Measurements from ENCODE around the gene FAM50A. TPM values are rescaled to one million over a fixed set of nuclear protein-coding genes. Genes with fewer than 3 reads are reported as not detected.

FAM50A gene
- total RNA-seq, 6 experiments from 2014 or later: 77.3 to 103 (median 86.9) TPM

DNA sequence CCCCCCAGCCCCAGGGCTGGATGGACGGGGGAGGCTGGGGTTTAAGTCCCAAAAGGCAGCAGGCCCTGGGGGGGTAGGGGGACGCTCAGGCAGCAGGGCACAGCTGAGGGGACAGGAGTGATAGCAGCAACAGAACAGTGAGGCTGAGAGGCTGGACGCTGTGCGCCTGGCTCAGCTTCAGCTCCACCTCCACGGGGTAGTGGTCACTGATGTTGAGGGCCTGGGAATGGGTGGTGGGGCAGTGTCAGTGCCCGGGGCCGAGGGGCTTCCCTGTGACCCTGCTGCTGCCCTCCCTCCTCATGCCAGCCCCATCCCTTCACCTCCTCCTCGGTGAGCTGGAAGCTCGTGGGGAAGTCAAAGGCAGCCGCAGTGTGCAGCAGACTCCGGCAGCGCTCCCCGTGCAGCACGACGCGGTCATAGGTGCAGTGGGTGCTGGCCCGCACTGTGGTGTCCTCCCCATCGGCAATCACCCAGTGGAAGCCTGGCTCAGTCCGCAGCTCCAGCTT, 41.3 kb upstream of the FAM50A start:
- Mint-ChIP-seq H3K9me3 (peaks cover 31% of the 10 kb centered on the region), H3K36me3 (ENCODE audit: low read depth) (peaks cover 23% of the 10 kb centered on the region), H3K4me3 (no peak overlapping the region), H3K27ac (peak overlapping the region; percentile 99), H3K4me1 (ENCODE audit: low read depth) (peaks cover 6% of the 10 kb centered on the region; the same call in 1 of the 2 replicates), H3K27me3 (ENCODE audit: insufficient read depth) (peaks cover 51% of the 10 kb centered on the region)
- TF ChIP-seq, protein P1, sequence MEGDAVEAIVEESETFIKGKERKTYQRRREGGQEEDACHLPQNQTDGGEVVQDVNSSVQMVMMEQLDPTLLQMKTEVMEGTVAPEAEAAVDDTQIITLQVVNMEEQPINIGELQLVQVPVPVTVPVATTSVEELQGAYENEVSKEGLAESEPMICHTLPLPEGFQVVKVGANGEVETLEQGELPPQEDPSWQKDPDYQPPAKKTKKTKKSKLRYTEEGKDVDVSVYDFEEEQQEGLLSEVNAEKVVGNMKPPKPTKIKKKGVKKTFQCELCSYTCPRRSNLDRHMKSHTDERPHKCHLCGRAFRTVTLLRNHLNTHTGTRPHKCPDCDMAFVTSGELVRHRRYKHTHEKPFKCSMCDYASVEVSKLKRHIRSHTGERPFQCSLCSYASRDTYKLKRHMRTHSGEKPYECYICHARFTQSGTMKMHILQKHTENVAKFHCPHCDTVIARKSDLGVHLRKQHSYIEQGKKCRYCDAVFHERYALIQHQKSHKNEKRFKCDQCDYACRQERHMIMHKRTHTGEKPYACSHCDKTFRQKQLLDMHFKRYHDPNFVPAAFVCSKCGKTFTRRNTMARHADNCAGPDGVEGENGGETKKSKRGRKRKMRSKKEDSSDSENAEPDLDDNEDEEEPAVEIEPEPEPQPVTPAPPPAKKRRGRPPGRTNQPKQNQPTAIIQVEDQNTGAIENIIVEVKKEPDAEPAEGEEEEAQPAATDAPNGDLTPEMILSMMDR (IDR thresholded peaks at IDR 0.05): no peak
- DNase-seq: no peak

DNA sequence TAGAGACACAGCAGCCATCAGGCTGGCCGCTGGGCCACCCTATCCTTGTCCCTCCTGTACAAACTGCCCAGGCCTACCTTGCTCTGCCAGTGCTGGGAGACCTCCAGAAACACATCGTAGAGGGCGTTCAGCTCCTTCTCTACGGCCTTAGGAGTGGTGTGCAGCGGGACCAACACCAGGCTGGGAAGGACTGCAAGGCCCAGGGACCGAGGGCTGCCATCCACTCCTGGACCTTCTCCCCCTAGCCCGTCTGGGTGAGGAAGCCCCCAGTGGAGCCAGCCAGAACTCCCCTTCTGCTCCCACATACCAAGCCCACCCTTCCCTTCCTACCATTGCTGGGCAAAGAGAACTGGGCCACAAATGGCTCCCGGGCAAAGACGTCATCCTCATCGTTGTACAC, 40.7 kb upstream of the FAM50A start:
- Mint-ChIP-seq H3K9me3 (peaks cover 30% of the 10 kb centered on the region), H3K4me3 (no peak overlapping the region; the same call in 1 of the 2 replicates), H3K4me1 (ENCODE audit: low read depth) (peaks cover 8% of the 10 kb centered on the region), H3K27ac (peak overlapping the region; percentile 99), H3K36me3 (ENCODE audit: low read depth) (peaks cover 22% of the 10 kb centered on the region), H3K27me3 (ENCODE audit: insufficient read depth) (peaks cover 49% of the 10 kb centered on the region)
- no peak for DNase-seq
- TF ChIP-seq, protein P1 (IDR thresholded peaks at IDR 0.05): no peak

DNA sequence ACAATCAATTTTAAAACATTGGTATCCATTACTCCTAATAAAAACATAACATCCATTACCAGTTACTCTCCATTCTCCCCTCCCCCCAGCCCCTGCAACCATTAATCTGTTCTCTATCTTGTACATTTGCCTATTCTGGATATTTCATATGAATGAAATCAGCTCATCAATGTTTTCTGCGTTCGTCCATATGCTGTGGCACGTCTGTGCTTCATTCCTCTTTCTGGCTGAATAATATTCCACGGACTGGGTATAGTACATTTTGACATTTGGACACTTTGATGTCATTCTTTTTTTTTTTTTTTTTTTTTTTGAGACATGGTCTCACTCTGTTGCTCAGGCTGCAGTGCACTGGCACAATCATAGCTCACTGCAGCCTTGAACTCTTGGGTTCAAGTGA, 40.1 kb upstream of the FAM50A start:
- H3K36me3 Mint-ChIP-seq (ENCODE audit: low read depth): peaks cover 19% of the 10 kb centered on the region
- DNase-seq: no peak
- H3K4me1 Mint-ChIP-seq (ENCODE audit: low read depth): peaks cover 15% of the 10 kb centered on the region
- peaks cover 43% of the 10 kb centered on the region for H3K27me3 Mint-ChIP-seq (ENCODE audit: insufficient read depth)
- peaks cover 23% of the 10 kb centered on the region for H3K9me3 Mint-ChIP-seq
- peak overlapping the region; percentile 7; the same call in 1 of the 2 replicates for H3K27ac Mint-ChIP-seq
- TF ChIP-seq, protein P1 (IDR thresholded peaks at IDR 0.05): no peak
- H3K4me3 Mint-ChIP-seq: no peak overlapping the region

DNA sequence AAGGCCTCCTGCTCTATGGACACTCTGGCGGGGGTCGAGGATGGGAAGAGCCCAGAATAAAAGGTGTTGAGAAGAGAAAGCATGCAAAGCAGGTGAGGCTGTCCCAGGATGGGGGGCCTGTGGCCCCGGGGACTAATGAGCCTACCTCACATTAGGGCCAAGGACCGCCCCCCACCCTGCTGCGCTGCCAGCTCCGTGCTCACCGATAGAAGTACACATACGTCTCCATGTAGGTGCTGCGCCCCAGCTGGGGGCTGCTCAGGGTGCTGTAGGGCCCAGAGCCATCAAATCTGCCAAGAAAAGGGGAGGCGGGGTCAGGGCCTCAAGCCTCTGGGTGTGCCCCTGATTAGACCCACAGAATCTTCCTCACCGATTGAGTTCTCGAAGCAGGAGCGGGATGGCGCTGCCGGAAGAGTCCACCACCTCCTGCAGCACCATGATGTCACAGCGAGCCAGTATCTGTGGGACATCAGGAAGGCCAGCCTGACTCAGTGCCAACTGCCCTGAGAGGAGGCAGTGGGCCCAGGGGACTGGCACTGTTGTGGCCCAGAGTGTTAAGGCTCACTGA, 39.2 kb upstream of the FAM50A start:
- DNase-seq: no peak
- H3K4me1 Mint-ChIP-seq (ENCODE audit: low read depth): peaks cover 17% of the 10 kb centered on the region
- no peak overlapping the region for H3K27ac Mint-ChIP-seq
- H3K36me3 Mint-ChIP-seq (ENCODE audit: low read depth): peaks cover 11% of the 10 kb centered on the region
- H3K9me3 Mint-ChIP-seq: peaks cover 15% of the 10 kb centered on the region
- TF ChIP-seq, protein P1 (IDR thresholded peaks at IDR 0.05): no peak
- peaks cover 34% of the 10 kb centered on the region for H3K27me3 Mint-ChIP-seq (ENCODE audit: insufficient read depth)
- H3K4me3 Mint-ChIP-seq: no peak overlapping the region

DNA sequence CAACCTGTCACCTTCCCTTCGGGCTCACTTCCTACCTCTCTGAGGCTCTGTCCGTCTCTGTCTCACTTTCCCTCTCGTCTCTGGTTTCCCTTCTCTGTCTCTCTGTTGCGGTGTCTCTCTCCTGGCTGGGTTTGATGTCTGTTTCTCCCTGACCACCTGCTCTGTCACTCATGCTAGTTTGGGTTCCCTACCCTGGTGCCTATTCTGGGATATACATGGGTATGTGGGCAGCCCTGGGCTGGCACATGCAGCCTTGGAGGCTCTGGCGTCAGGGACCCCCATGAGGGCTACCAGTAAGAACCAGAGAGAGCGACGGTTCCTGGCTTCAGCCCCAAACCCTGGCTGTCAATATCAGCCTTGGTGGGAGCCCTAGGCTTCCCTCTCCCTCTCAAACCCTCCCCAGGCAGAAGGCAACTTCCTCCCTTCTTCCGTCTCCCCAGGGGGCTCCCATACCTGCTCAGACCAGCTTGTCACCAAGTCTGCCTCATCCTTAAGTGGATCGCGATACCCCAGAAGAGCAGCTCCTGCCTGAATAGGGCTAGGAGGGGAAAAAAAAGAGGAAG, 35.2 kb upstream of the FAM50A start:
- TF ChIP-seq, protein P1 (IDR thresholded peaks at IDR 0.05): no peak
- no peak for DNase-seq
- Mint-ChIP-seq H3K27ac (peak overlapping the region; percentile 84), H3K4me1 (ENCODE audit: low read depth) (peaks cover 25% of the 10 kb centered on the region), H3K36me3 (ENCODE audit: low read depth) (peaks cover 5% of the 10 kb centered on the region), H3K27me3 (ENCODE audit: insufficient read depth) (no peaks in the 10 kb centered on the region; the same call in 1 of the 2 replicates), H3K4me3 (peak overlapping the region; percentile 90), H3K9me3 (no peaks in the 10 kb centered on the region)

Data from HFFc6 (cell line).